ENCODE results near the gene OR51G1.

OR51G1 gene

DNA sequence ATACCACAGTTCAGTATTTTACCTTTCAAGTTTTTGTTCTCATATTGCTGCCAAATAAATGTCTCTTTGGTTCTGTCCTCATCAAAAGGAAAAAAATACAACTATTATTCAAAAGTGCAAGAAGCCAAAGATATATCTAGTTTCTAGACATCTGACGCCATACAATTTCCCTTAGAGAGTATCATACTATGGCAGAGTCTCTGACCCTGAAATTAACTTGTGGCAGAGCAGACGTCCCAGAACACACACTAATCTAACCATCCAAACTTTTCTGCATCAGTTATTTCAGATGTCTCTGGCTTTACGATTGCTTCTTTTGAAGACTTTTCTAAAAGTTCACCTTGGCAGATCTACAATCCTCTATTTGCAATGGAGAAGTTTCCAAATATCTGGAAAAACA lies 39.8 kb downstream of the OR51G1 start:
- no peaks in the 10 kb centered on the region for H3K36me3 ChIP-seq (ENCODE audit: insufficient read depth, low read length)
- TF ChIP-seq EZH2 (IDR thresholded peaks at IDR 0.05) (no peak), POLR2AphosphoS5 (IDR thresholded peaks at IDR 0.05; ENCODE audit: borderline replicate concordance, low read depth, low read length) (no peak), FOXP2 (optimal IDR thresholded peaks at IDR 0.05; ENCODE audit: control extremely low read depth, extremely low read length, insufficient read depth) (no peak)

DNA sequence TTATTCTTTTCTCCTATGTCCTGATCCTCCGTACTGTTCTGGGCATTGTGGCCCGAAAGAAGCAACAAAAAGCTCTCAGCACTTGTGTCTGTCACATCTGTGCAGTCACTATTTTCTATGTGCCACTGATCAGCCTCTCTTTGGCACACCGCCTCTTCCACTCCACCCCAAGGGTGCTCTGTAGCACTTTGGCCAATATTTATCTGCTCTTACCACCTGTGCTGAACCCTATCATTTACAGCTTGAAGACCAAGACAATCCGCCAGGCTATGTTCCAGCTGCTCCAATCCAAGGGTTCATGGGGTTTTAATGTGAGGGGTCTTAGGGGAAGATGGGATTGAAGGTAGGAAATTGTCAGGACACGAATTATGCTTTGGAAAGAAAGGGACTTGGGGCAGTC lies 41.6 kb downstream of the OR51G1 start:
- no peak for DNase-seq (ENCODE audit: low read depth, low spot score)
- no peak overlapping the region for H3K9ac ChIP-seq (ENCODE audit: insufficient read length)
- H3K36me3 ChIP-seq (ENCODE audit: insufficient read depth, low read length): no peaks in the 10 kb centered on the region
- H3K4me3 ChIP-seq: no peak overlapping the region
- TF ChIP-seq EZH2 (IDR thresholded peaks at IDR 0.05) (no peak), FOXP2 (optimal IDR thresholded peaks at IDR 0.05; ENCODE audit: control extremely low read depth, extremely low read length, insufficient read depth) (no peak), POLR2AphosphoS5 (IDR thresholded peaks at IDR 0.05; ENCODE audit: borderline replicate concordance, low read depth, low read length) (no peak)
- no peaks in the 10 kb centered on the region for H3K9me3 ChIP-seq (ENCODE audit: low read depth, low read length)
- H3K27ac ChIP-seq: no peak overlapping the region

More for the DNA sequence above, 39.8 kb downstream of the OR51G1 start:
- Histone ChIP-seq H3K9ac (ENCODE audit: insufficient read length) (no peak overlapping the region), H3K9me3 (ENCODE audit: low read depth, low read length) (no peaks in the 10 kb centered on the region), H3K27ac (no peak overlapping the region), H3K4me3 (no peak overlapping the region)
- no peak for DNase-seq (ENCODE audit: low read depth, low spot score)

DNA sequence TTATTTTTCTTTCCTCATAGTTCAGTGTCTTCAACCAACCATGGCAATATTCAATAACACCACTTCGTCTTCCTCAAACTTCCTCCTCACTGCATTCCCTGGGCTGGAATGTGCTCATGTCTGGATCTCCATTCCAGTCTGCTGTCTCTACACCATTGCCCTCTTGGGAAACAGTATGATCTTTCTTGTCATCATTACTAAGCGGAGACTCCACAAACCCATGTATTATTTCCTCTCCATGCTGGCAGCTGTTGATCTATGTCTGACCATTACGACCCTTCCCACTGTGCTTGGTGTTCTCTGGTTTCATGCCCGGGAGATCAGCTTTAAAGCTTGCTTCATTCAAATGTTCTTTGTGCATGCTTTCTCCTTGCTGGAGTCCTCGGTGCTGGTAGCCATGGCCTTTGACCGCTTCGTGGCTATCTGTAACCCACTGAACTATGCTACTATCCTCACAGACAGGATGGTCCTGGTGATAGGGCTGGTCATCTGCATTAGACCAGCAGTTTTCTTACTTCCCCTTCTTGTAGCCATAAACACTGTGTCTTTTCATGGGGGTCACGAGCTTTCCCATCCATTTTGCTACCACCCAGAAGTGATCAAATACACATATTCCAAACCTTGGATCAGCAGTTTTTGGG lies 42.2 kb downstream of the OR51G1 start, which contains the start of gene OR51T1:
TSS of gene OR51T1 (plus strand) at position 41 of the 641 bp plus-strand sequence. CDS start at position 41, 0 bp downstream.
- H3K9me3 ChIP-seq (ENCODE audit: low read depth, low read length): no peaks in the 10 kb centered on the region
- no peak within 1 kb of the TSS for H3K9ac ChIP-seq (ENCODE audit: insufficient read length)
- no peak within 1 kb of the TSS for H3K27ac ChIP-seq
- no peaks in the 10 kb centered on the region for H3K36me3 ChIP-seq (ENCODE audit: insufficient read depth, low read length)
- H3K4me3 ChIP-seq: no peak within 1 kb of the TSS
- no peak for TF ChIP-seq POLR2AphosphoS5 (IDR thresholded peaks at IDR 0.05; ENCODE audit: borderline replicate concordance, low read depth, low read length)
- TF ChIP-seq FOXP2 (optimal IDR thresholded peaks at IDR 0.05; ENCODE audit: control extremely low read depth, extremely low read length, insufficient read depth): no peak
- no peak for TF ChIP-seq EZH2 (IDR thresholded peaks at IDR 0.05)
- DNase-seq (ENCODE audit: low read depth, low spot score): no peak

DNA sequence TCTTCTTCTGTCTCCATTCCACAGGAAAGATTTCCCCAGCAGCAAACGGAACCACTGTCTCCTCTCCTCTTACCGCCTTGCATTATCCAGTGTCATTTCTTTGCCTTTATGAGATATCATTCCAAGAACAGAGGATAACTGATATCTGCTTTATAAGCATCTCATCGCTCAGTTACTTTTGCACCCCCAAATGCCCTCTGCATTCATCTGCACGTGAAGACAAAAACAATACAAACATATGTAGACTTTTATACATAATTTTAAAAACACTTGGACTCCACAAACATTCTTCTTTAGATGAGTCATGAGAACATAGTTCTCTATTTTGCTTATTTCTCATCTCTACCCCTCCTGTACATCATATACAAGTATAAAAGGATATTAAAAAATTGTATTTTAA lies 43.0 kb downstream of the OR51G1 start:
- Histone ChIP-seq H3K4me3 (no peak overlapping the region), H3K27ac (no peak overlapping the region), H3K9me3 (ENCODE audit: low read depth, low read length) (no peaks in the 10 kb centered on the region), H3K9ac (ENCODE audit: insufficient read length) (no peak overlapping the region), H3K36me3 (ENCODE audit: insufficient read depth, low read length) (no peaks in the 10 kb centered on the region)
- TF ChIP-seq EZH2 (IDR thresholded peaks at IDR 0.05) (no peak), POLR2AphosphoS5 (IDR thresholded peaks at IDR 0.05; ENCODE audit: borderline replicate concordance, low read depth, low read length) (no peak), FOXP2 (optimal IDR thresholded peaks at IDR 0.05; ENCODE audit: control extremely low read depth, extremely low read length, insufficient read depth) (no peak)
- DNase-seq (ENCODE audit: low read depth, low spot score): no peak
